ENCODE results near the gene TMEM41A. TPM values are rescaled to one million over a fixed set of nuclear protein-coding genes. Genes with fewer than 3 reads are reported as not detected.

Gene TMEM41A
- total RNA-seq, 2 donors from 2014 or later = 20.6 to 23.4 TPM

GRCh38 chr3:185517387-185518130 lies 18.7 kb upstream of the TMEM41A start:
- Mint-ChIP-seq H3K36me3 (ENCODE audit: low read depth) (peaks cover 7% of the 10 kb centered on the region), H3K4me1 (peaks cover 2% of the 10 kb centered on the region), H3K4me3 (no peak overlapping the region), H3K27ac (no peak overlapping the region), H3K27me3 (peaks cover 38% of the 10 kb centered on the region)
- DNase-seq (no peak), ATAC-seq (no peak)
- no peaks in the 10 kb centered on the region for H3K9me3 ChIP-seq (ENCODE audit: control insufficient read depth, low read length, poor library complexity, severe bottlenecking)

- no peak overlapping the region for H3K27ac Mint-ChIP-seq
- DNase-seq (no peak), ATAC-seq (no peak)
- no peaks in the 10 kb centered on the region for H3K4me1 Mint-ChIP-seq
- peaks cover 6% of the 10 kb centered on the region for H3K36me3 Mint-ChIP-seq (ENCODE audit: low read depth)
- H3K4me3 Mint-ChIP-seq = no peak overlapping the region
- no peaks in the 10 kb centered on the region for H3K9me3 ChIP-seq (ENCODE audit: control insufficient read depth, low read length, poor library complexity, severe bottlenecking)
- peaks cover 22% of the 10 kb centered on the region for H3K27me3 Mint-ChIP-seq
Observed at GRCh38 chr3:185511711-185512110, 12.9 kb upstream of the TMEM41A start.

GRCh38 chr3:185508335-185508991 lies 9.6 kb upstream of the TMEM41A start:
- peaks cover 2% of the 10 kb centered on the region for H3K36me3 Mint-ChIP-seq (ENCODE audit: low read depth)
- H3K27ac Mint-ChIP-seq = peak overlapping the region; percentile 79
- H3K9me3 ChIP-seq (ENCODE audit: control insufficient read depth, low read length, poor library complexity, severe bottlenecking) = no peaks in the 10 kb centered on the region
- ATAC-seq (no peak), DNase-seq (no peak)
- H3K27me3 Mint-ChIP-seq = peaks cover 10% of the 10 kb centered on the region
- H3K4me3 Mint-ChIP-seq = no peak overlapping the region
- no peaks in the 10 kb centered on the region for H3K4me1 Mint-ChIP-seq

DNA sequence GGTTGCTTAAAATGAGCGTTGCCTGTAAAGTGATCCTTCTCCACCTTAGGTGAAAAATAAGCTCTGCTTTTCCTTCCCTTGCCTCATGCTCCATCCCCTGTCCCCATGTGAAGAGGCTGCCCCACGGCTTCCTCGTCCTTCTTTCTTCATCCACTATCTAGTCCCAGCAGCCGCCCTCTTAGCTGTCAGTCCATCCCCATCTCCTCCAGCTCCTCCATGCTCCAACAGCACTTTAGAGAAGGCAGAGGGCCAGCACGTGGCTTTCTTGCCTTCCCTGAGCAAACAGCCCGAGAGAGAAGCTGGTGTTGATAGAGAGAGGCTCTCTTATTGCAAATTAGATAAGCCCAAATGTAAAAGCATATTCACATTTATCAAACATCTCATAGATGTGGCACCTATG lies 9.0 kb upstream of the TMEM41A start:
- ATAC-seq (no peak), DNase-seq (no peak)
- Mint-ChIP-seq H3K27ac (peak overlapping the region; percentile 79), H3K27me3 (peaks cover 6% of the 10 kb centered on the region), H3K4me1 (no peaks in the 10 kb centered on the region), H3K4me3 (no peak overlapping the region), H3K36me3 (ENCODE audit: low read depth) (peaks cover 2% of the 10 kb centered on the region)
- no peaks in the 10 kb centered on the region for H3K9me3 ChIP-seq (ENCODE audit: control insufficient read depth, low read length, poor library complexity, severe bottlenecking)

DNA sequence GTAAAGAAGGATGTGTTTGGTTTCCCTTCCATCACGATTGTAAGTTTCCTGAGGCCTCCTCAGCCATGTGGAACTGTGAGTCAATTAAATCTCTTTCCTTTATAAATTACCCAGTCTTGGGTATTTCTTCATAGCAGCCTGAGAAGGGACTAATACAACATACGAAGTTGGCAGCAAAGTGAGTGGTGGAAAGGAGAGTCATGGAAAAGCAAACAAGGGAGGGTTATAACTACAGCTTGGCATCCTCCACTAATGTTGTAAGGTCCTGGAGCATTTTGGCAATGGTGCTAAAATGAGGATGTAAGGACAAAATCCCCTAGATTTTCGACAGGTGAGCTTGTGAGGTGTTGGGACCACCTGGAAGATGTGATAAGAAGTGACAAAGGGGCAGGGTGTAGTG lies 5.8 kb upstream of the TMEM41A start:
- peaks cover 4% of the 10 kb centered on the region for H3K36me3 Mint-ChIP-seq (ENCODE audit: low read depth)
- DNase-seq = no peak
- no peaks in the 10 kb centered on the region for H3K4me1 Mint-ChIP-seq
- H3K4me3 Mint-ChIP-seq = no peak overlapping the region
- ATAC-seq = no peak
- H3K27ac Mint-ChIP-seq = no peak overlapping the region
- no peaks in the 10 kb centered on the region for H3K9me3 ChIP-seq (ENCODE audit: control insufficient read depth, low read length, poor library complexity, severe bottlenecking)
- peaks cover 6% of the 10 kb centered on the region for H3K27me3 Mint-ChIP-seq

- Mint-ChIP-seq H3K36me3 (ENCODE audit: low read depth) (peaks cover 5% of the 10 kb centered on the region), H3K4me1 (no peaks in the 10 kb centered on the region), H3K27me3 (peaks cover 6% of the 10 kb centered on the region), H3K27ac (no peak overlapping the region), H3K4me3 (no peak overlapping the region)
- DNase-seq = no peak
- no peak for ATAC-seq
- no peaks in the 10 kb centered on the region for H3K9me3 ChIP-seq (ENCODE audit: control insufficient read depth, low read length, poor library complexity, severe bottlenecking)
Observed at GRCh38 chr3:185503521-185503920, 4.7 kb upstream of the TMEM41A start.

DNA sequence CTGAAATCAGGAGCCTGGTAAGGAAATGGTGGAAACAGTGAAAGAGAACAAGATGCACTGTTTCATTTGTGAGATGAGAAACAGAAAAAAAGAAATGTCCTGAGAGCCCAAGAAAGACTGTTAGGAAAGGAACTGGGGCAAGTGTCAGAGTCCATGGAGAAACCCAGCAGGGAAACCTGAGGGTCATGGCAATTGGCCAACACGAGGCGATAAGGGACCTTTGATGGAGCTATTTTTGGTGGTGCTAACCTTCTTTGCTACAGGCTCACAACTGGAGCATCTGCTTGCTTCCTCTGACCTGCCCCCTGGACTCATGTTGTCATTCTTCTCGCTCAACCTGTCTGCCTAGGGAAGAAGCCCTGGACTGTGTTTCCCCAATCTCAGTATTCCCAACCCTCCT lies 4.2 kb upstream of the TMEM41A start:
- H3K4me3 Mint-ChIP-seq = no peak overlapping the region
- H3K27ac Mint-ChIP-seq = no peak overlapping the region
- no peak for DNase-seq
- no peak for ATAC-seq
- H3K9me3 ChIP-seq (ENCODE audit: control insufficient read depth, low read length, poor library complexity, severe bottlenecking) = no peaks in the 10 kb centered on the region
- H3K27me3 Mint-ChIP-seq = peaks cover 3% of the 10 kb centered on the region
- H3K36me3 Mint-ChIP-seq (ENCODE audit: low read depth) = peaks cover 5% of the 10 kb centered on the region
- H3K4me1 Mint-ChIP-seq = peaks cover 2% of the 10 kb centered on the region

- Mint-ChIP-seq H3K4me1 (peaks cover 5% of the 10 kb centered on the region), H3K36me3 (ENCODE audit: low read depth) (peaks cover 10% of the 10 kb centered on the region), H3K4me3 (peak overlapping the region; percentile 43), H3K27ac (no peak overlapping the region), H3K27me3 (no peaks in the 10 kb centered on the region)
- no peak for DNase-seq
- H3K9me3 ChIP-seq (ENCODE audit: control insufficient read depth, low read length, poor library complexity, severe bottlenecking) = no peaks in the 10 kb centered on the region
- ATAC-seq = no peak
Observed at GRCh38 chr3:185490241-185490640, 8.6 kb downstream of the TMEM41A start.

DNA sequence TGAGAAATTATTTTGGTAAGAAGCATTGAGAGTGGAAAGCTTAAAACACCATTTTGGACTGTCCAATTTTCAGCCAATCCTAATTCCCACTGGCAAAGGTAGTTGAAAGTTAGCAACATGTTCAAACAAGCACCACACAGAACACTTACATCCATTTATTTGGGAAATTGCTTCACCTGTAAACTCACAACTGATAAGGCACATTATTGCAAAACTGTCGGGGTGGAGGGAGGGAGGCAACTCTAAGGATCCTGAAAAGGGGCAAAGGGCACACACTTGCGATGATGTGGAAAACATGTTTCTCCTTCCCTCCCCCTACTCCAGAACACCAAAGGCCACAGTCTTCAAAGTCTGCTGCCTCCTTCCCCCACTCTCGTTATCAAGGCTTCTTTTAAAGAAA lies 9.4 kb downstream of the TMEM41A start:
- no peaks in the 10 kb centered on the region for H3K27me3 Mint-ChIP-seq
- ATAC-seq (no peak), DNase-seq (no peak)
- H3K9me3 ChIP-seq (ENCODE audit: control insufficient read depth, low read length, poor library complexity, severe bottlenecking) = no peaks in the 10 kb centered on the region
- H3K4me1 Mint-ChIP-seq = peaks cover 5% of the 10 kb centered on the region
- no peak overlapping the region for H3K27ac Mint-ChIP-seq
- H3K36me3 Mint-ChIP-seq (ENCODE audit: low read depth) = peaks cover 9% of the 10 kb centered on the region
- no peak overlapping the region for H3K4me3 Mint-ChIP-seq

GRCh38 chr3:185488465-185488864 lies 10.4 kb downstream of the TMEM41A start:
- H3K36me3 Mint-ChIP-seq (ENCODE audit: low read depth) = peaks cover 4% of the 10 kb centered on the region
- H3K27me3 Mint-ChIP-seq = no peaks in the 10 kb centered on the region
- ATAC-seq = no peak

GRCh38 chr3:185486394-185486793 lies 12.4 kb downstream of the TMEM41A start:
- H3K36me3 Mint-ChIP-seq (ENCODE audit: low read depth) = peaks cover 8% of the 10 kb centered on the region
- no peak for DNase-seq
- no peak overlapping the region for H3K27ac Mint-ChIP-seq
- no peak overlapping the region for H3K4me3 Mint-ChIP-seq
- H3K27me3 Mint-ChIP-seq = no peaks in the 10 kb centered on the region
- H3K9me3 ChIP-seq (ENCODE audit: control insufficient read depth, low read length, poor library complexity, severe bottlenecking) = no peaks in the 10 kb centered on the region
- no peak for ATAC-seq
- peaks cover 4% of the 10 kb centered on the region for H3K4me1 Mint-ChIP-seq

More at GRCh38 chr3:185488465-185488864, 10.4 kb downstream of the TMEM41A start:
- peaks cover 2% of the 10 kb centered on the region for H3K4me1 Mint-ChIP-seq
- DNase-seq = no peak
- no peak overlapping the region for H3K27ac Mint-ChIP-seq
- no peaks in the 10 kb centered on the region for H3K9me3 ChIP-seq (ENCODE audit: control insufficient read depth, low read length, poor library complexity, severe bottlenecking)
- H3K4me3 Mint-ChIP-seq = no peak overlapping the region

- Mint-ChIP-seq H3K4me3 (no peak overlapping the region), H3K36me3 (ENCODE audit: low read depth) (peaks cover 8% of the 10 kb centered on the region), H3K4me1 (peaks cover 4% of the 10 kb centered on the region), H3K27me3 (no peaks in the 10 kb centered on the region), H3K27ac (no peak overlapping the region)
- ATAC-seq = no peak
- DNase-seq = no peak
- no peaks in the 10 kb centered on the region for H3K9me3 ChIP-seq (ENCODE audit: control insufficient read depth, low read length, poor library complexity, severe bottlenecking)
Observed at GRCh38 chr3:185484296-185484695, 14.5 kb downstream of the TMEM41A start.

DNA sequence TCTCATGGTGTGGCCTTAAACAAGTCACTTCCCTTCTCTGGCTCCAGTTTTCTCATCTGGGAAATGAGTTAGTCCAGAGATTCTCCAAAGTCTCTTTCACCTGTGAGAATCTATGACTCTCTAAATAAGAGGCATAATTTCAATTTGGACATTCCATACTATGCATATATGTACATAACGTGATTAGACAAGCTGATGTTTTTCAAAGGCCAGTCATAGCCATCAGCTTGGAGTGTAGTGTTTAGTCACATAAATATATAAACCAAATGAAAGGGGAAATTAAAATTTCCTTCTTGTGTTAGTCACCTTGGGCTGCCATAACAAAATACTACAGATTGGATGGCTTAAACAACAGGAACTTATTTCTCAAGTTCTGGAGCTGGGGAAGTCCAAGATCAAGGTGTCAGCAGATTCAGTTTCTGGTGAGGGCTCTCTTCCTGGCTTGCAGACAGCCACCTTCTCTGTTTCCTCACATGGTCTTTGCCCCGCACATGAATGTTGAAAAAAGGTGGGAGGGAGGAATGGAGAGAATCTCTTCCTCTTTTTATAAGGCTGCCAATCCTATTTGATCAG lies 19.4 kb downstream of the TMEM41A start:
- no peak for ATAC-seq
- Mint-ChIP-seq H3K27me3 (no peaks in the 10 kb centered on the region), H3K4me3 (no peak overlapping the region), H3K27ac (no peak overlapping the region), H3K36me3 (ENCODE audit: low read depth) (peaks cover 8% of the 10 kb centered on the region), H3K4me1 (peaks cover 7% of the 10 kb centered on the region)
- no peaks in the 10 kb centered on the region for H3K9me3 ChIP-seq (ENCODE audit: control insufficient read depth, low read length, poor library complexity, severe bottlenecking)
- DNase-seq = no peak

Measured in T-helper 17 cell (primary cell).